MM.1S (cell line): ENCODE data around the gene TMEM135.

Experiments
- DNase-seq: peaks from one replicate; pipeline ENCODE4 v3.0.0-alpha.2; 2015
- H2AFZ ChIP-seq: fragments of 300-600 bp; sonication (generic); 2 replicates; pipeline ENCODE4 v1.6.0; 2016; ENCODE audit warnings: antibody characterized with exemption, low read length
- H3F3A ChIP-seq: fragments of 300-600 bp; sonication (generic); 2 replicates; pipeline ENCODE4 v1.6.1; 2016; ENCODE audit warnings: mild to moderate bottlenecking, antibody characterized with exemption, low read length, moderate library complexity, mixed read lengths; ENCODE audit not compliant: insufficient read depth
- H3K27ac ChIP-seq: fragments of 300-600 bp; sonication (generic); 2 replicates; pipeline ENCODE4 v1.5.1; 2016; ENCODE audit warnings: mild to moderate bottlenecking, low read length
- H3K27me3 ChIP-seq: fragments of 300-600 bp; sonication (generic); replicated peaks from 2 replicates; pipeline ENCODE4 v1.6.0; 2016; ENCODE audit warnings: low read length; ENCODE audit not compliant: insufficient read depth
- H3K36me3 ChIP-seq: fragments of 300-600 bp; sonication (generic); replicated peaks from 2 replicates; pipeline ENCODE4 v1.6.1; 2016; ENCODE audit warnings: mild to moderate bottlenecking, low read length, mixed read lengths; ENCODE audit not compliant: insufficient read depth
- H3K4me1 ChIP-seq: fragments of 300-600 bp; sonication (generic); 2 replicates; pipeline ENCODE4 v1.6.1; 2016; ENCODE audit warnings: low read length, mixed read lengths
- H3K4me2 ChIP-seq: fragments of 300-600 bp; sonication (generic); 2 replicates; pipeline ENCODE4 v1.6.0; 2016; ENCODE audit warnings: low read depth, low read length
- H3K4me3 ChIP-seq: fragments of 300-600 bp; sonication (generic); 2 replicates; pipeline ENCODE4 v1.5.1; 2016; ENCODE audit warnings: low read length, mixed read lengths
- H3K79me2 ChIP-seq: fragments of 300-600 bp; sonication (generic); 2 replicates; pipeline ENCODE4 v1.6.1; 2016; ENCODE audit warnings: mixed run types, low read length, mixed read lengths
- H3K9ac ChIP-seq: fragments of 300-600 bp; sonication (generic); 2 replicates; pipeline ENCODE4 v1.6.1; 2016; ENCODE audit warnings: low read length, mixed read lengths
- H3K9me2 ChIP-seq: fragments of 300-600 bp; sonication (generic); replicated peaks from 2 replicates; pipeline ENCODE4 v1.6.1; 2016; ENCODE audit warnings: mild to moderate bottlenecking, low read length, mixed read lengths; ENCODE audit not compliant: insufficient read depth
- H3K9me3 ChIP-seq: fragments of 300-600 bp; sonication (generic); replicated peaks from 2 replicates; pipeline ENCODE4 v1.6.1; 2016; ENCODE audit warnings: mild to moderate bottlenecking, low read length, mixed read lengths; ENCODE audit not compliant: insufficient read depth
- H4K20me1 ChIP-seq: fragments of 300-600 bp; sonication (generic); 2 replicates; pipeline ENCODE4 v1.6.1; 2016; ENCODE audit warnings: mild to moderate bottlenecking, low read length, moderate library complexity, mixed read lengths; ENCODE audit not compliant: insufficient read depth
- EZH2 ChIP-seq: fragments of 300-600 bp; sonication (generic); optimal IDR thresholded peaks from 2 replicates; pipeline ENCODE3; 2017; ENCODE audit warnings: low read depth, mild to moderate bottlenecking, antibody characterized with exemption, low read length, mixed read lengths
- EZH2phosphoT487 ChIP-seq: fragments of 300-600 bp; sonication (generic); IDR thresholded peaks from 2 replicates; pipeline ENCODE4 v1.6.1; 2018; ENCODE audit warnings: antibody characterized with exemption, low read length
- TF ChIP-seq, protein P1 (sequence below): fragments of 300-600 bp; sonication (generic); IDR thresholded peaks from 2 replicates; pipeline ENCODE4 v1.5.1; 2016; ENCODE audit warnings: antibody characterized with exemption, low read length, mixed read lengths

Gene TMEM135

DNA sequence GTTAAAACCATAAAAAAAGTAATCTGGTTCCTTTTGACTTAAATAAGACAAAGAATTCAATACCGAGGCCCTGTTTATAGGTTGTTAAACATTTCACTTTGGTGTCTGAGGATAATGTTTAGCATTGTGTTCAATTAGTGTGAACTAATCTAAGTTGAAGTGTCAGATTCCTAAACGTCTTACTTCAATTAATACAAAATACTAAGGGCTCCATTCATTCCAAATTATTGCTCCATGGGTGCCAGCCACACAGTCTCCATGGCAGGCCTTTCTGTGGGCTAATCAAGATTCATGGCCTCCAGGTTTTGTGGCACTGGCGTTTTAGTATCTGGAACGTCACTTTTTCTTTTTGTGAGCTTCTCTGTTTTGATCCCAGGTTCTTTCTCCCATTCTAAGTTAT lies 89.4 kb downstream of the TMEM135 start:
- Histone ChIP-seq H3K27me3 (no peaks in the 10 kb centered on the region), H2AFZ (no peak overlapping the region), H3K9me2 (no peaks in the 10 kb centered on the region), H3K79me2 (no peaks in the 10 kb centered on the region), H3K4me1 (no peaks in the 10 kb centered on the region), H3K27ac (no peak overlapping the region), H3K4me2 (no peak overlapping the region), H3K9me3 (no peaks in the 10 kb centered on the region), H3K36me3 (no peaks in the 10 kb centered on the region), H4K20me1 (no peaks in the 10 kb centered on the region; the same call in 1 of the 2 replicates), H3K4me3 (no peak overlapping the region), H3F3A (no peaks in the 10 kb centered on the region), H3K9ac (no peak overlapping the region)
- no peak for DNase-seq
- TF ChIP-seq, protein P1, sequence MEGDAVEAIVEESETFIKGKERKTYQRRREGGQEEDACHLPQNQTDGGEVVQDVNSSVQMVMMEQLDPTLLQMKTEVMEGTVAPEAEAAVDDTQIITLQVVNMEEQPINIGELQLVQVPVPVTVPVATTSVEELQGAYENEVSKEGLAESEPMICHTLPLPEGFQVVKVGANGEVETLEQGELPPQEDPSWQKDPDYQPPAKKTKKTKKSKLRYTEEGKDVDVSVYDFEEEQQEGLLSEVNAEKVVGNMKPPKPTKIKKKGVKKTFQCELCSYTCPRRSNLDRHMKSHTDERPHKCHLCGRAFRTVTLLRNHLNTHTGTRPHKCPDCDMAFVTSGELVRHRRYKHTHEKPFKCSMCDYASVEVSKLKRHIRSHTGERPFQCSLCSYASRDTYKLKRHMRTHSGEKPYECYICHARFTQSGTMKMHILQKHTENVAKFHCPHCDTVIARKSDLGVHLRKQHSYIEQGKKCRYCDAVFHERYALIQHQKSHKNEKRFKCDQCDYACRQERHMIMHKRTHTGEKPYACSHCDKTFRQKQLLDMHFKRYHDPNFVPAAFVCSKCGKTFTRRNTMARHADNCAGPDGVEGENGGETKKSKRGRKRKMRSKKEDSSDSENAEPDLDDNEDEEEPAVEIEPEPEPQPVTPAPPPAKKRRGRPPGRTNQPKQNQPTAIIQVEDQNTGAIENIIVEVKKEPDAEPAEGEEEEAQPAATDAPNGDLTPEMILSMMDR: no peak
- TF ChIP-seq EZH2 (no peak), EZH2phosphoT487 (no peak)

DNA sequence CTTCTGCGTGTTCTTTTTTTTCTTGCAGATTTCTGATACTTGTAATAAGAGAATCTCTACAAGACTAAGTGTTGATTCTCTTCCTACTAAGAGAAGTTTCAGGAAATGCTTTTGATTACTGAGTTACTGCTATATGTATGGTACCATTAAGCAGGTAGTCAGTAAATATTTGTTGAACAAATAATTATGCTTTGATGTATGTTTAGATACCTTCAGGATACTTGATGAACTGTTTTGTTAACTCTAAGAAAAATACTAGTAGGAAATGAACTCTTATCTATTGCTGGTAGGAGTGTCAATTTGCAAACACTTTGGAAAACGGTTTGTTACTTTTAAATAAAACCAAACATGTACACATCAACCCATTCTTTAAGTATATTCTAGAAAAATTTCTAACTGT lies 90.6 kb downstream of the TMEM135 start:
- Histone ChIP-seq H3K9me3 (no peaks in the 10 kb centered on the region), H3K9ac (no peak overlapping the region), H3K4me3 (no peak overlapping the region), H3K27ac (no peak overlapping the region), H3K4me1 (no peaks in the 10 kb centered on the region), H3K36me3 (no peaks in the 10 kb centered on the region), H3K27me3 (no peaks in the 10 kb centered on the region), H3K79me2 (no peaks in the 10 kb centered on the region), H4K20me1 (no peaks in the 10 kb centered on the region; the same call in 1 of the 2 replicates), H3K4me2 (no peak overlapping the region), H2AFZ (no peak overlapping the region), H3K9me2 (no peaks in the 10 kb centered on the region), H3F3A (no peaks in the 10 kb centered on the region)
- no peak for DNase-seq
- no peak for TF ChIP-seq EZH2
- TF ChIP-seq, protein P1: no peak
- TF ChIP-seq EZH2phosphoT487: no peak

DNA sequence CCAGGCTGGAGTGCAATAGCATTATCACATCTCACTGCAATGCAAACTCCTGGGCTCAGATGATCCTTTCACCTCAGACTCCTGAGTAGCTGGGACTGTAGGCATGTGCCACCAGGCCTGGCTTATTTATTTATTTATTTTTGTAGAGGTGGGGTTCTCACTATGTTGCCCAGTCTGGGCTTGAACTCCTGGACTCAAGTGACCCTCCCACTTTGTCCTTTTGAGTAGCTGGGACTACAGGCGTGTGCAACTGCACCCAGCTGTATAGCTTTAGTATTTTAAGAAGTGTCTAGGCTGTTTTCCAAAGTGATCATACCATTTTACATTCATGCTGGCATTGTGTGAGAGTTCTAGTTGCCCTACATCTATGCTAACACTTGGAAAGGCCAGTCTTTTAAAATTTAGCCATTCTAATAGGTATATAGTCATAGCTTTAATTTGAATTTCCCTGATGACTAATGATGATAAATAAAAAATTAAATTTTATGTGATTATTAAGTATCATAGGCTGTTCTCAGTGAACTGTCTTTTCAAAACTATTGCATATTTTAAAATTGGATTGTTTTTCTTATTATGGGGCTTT lies 96.9 kb downstream of the TMEM135 start:
- no peaks in the 10 kb centered on the region for H3K4me1 ChIP-seq
- H3K9me3 ChIP-seq: no peaks in the 10 kb centered on the region
- TF ChIP-seq EZH2 (no peak), EZH2phosphoT487 (no peak)
- TF ChIP-seq, protein P1: no peak
- no peak overlapping the region for H2AFZ ChIP-seq
- H3K36me3 ChIP-seq: no peaks in the 10 kb centered on the region
- no peak overlapping the region for H3K27ac ChIP-seq
- H3K4me3 ChIP-seq: no peak overlapping the region
- no peaks in the 10 kb centered on the region for H3K79me2 ChIP-seq
- no peak overlapping the region for H3K9ac ChIP-seq
- H3F3A ChIP-seq: no peaks in the 10 kb centered on the region
- DNase-seq: no peak
- H3K9me2 ChIP-seq: no peaks in the 10 kb centered on the region
- no peaks in the 10 kb centered on the region for H3K27me3 ChIP-seq
- no peaks in the 10 kb centered on the region; the same call in 1 of the 2 replicates for H4K20me1 ChIP-seq
- H3K4me2 ChIP-seq: no peak overlapping the region
